Measurements from ENCODE around the gene SDHC. TPM values are rescaled to one million over a fixed set of nuclear protein-coding genes. Genes with fewer than 3 reads are reported as not detected.
A peak's percentile ranks its signal among the peaks of the same experiment; 100 is the strongest.
"Not testable (repeated sequence)": the region's sequence is repeated elsewhere in the genome, so short reads cannot be mapped to it uniquely, and the experiment has no call there.

SDHC gene
- total RNA-seq, 2 experiments from 2014 or later, result 33.0 to 37.2 TPM

DNA sequence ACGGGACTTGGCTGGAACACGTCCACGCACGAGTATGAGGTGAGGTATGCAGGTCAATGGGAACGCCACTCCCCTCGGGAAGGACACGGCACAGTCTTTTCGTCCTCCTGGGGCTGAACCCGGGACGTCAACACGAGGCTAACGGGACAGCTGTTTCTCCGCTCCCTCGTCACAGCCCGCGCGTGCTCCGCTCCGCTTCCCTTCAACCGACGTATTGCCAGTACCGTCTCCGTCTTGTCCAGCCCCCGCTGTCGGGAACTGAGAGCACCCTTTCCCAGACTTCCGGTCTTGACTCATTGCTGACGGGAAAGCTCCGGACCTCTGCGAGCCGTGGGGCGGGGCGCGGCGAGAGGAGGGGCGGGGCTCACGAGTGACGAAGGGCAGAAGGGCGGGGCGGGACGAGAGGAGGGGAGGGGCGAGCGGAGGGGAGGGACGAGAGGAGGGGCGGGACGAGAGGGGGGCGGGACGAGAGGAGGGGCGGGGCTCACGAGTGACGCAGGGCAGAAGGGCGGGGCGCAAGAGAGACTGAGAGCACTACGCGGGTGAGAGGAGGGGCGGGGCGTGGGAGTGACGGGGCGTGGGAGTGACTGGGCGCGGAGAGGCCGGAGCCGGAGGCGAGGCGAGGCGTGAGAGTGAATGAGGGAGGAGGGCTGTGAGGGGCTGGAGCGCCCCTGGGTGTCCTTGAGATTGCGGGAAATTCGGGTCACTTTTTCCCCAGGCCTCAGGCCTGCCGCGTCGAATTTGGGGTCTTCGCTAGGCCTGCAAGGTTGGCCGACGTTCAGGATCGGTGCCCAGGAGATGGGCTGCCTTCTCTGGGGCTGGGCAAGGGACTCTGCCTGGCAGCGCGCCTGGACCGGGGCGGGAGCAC is 75.7 kb downstream of the SDHC start:
- Mint-ChIP-seq H3K36me3 (ENCODE audit: low read depth) (peaks cover 9% of the 10 kb centered on the region), H3K4me3 (peak overlapping the region; percentile 92), H3K9me3 (no peaks in the 10 kb centered on the region), H3K27ac (peak overlapping the region; percentile 97), H3K4me1 (ENCODE audit: low read depth) (peaks cover 45% of the 10 kb centered on the region), H3K27me3 (no peaks in the 10 kb centered on the region)
- no peaks in the 10 kb centered on the region for H3K27me3 ChIP-seq (ENCODE audit: control insufficient read depth in 1 of 2, insufficient read depth in 2 of 2, low read length in 2 of 2)
- DNase-seq (peak; percentile 90 to 98 (median 96)), ATAC-seq (ENCODE audit: poor library complexity) (peak; percentile 86)
- H3K36me3 ChIP-seq (ENCODE audit: insufficient read depth, low read length), result no peaks in the 10 kb centered on the region
- H3K4me1 ChIP-seq (ENCODE audit: insufficient read depth, low read length), result peaks cover 25% of the 10 kb centered on the region
- intact Hi-C loops (cut with DNase I, micrococcal nuclease), result loop anchor here (1.0 to 10.0 kb wide), 7 partner anchors 9 to 1455 kb away; partner anchors contain the start of genes DUSP12 (in 1 of the 2), NDUFS2 (in 1 of the 2) and SDHC (in 1 of the 2)
- ChIA-PET CTCF (interaction anchor here (0.5 to 1.7 kb wide), 4 partner anchors 8 to 400 kb away, joined by 3 to 5 read pairs (median 4); no protein-coding TSS in a partner anchor), POLR2A (interaction anchor here (0.7 to 3.5 kb wide), 16 partner anchors 8 to 359 kb away, joined by 3 to 30 read pairs (median 4); partner anchors contain the start of genes ARHGAP30, B4GALT3, NDUFS2 and SDHC)
- H3K9me3 ChIP-seq (ENCODE audit: control insufficient read depth in 1 of 2, insufficient read depth in 1 of 2, low read length in 2 of 2), result no peaks in the 10 kb centered on the region
- peak overlapping the region; percentile 92 for H3K4me3 ChIP-seq (ENCODE audit: low read length)
- TF ChIP-seq, protein P1, sequence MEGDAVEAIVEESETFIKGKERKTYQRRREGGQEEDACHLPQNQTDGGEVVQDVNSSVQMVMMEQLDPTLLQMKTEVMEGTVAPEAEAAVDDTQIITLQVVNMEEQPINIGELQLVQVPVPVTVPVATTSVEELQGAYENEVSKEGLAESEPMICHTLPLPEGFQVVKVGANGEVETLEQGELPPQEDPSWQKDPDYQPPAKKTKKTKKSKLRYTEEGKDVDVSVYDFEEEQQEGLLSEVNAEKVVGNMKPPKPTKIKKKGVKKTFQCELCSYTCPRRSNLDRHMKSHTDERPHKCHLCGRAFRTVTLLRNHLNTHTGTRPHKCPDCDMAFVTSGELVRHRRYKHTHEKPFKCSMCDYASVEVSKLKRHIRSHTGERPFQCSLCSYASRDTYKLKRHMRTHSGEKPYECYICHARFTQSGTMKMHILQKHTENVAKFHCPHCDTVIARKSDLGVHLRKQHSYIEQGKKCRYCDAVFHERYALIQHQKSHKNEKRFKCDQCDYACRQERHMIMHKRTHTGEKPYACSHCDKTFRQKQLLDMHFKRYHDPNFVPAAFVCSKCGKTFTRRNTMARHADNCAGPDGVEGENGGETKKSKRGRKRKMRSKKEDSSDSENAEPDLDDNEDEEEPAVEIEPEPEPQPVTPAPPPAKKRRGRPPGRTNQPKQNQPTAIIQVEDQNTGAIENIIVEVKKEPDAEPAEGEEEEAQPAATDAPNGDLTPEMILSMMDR (IDR thresholded peaks at IDR 0.05), result no peak
- H3K27ac ChIP-seq (ENCODE audit: low read depth in 1 of 2, low read length in 2 of 2), result peak overlapping the region; percentile 70 to 90

DNA sequence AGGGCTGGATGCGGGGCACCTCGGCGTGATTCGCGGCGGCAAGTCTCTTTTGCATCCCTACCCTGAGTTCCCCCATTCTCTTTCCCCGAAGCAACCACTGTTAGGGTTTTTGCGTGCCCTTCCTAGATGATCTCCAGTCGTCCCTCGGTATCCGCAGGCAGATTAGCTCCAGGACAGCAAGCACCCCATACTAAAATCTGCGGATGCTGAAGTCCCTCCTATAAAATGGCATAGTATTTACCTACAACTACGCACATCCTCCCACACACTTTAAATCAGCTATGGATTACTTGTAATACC is 76.3 kb downstream of the SDHC start:
- CTCF ChIA-PET, result interaction anchor here (1.0 kb wide), 1 partner anchor 9 kb away, joined by 3 read pairs; no protein-coding TSS in a partner anchor

DNA sequence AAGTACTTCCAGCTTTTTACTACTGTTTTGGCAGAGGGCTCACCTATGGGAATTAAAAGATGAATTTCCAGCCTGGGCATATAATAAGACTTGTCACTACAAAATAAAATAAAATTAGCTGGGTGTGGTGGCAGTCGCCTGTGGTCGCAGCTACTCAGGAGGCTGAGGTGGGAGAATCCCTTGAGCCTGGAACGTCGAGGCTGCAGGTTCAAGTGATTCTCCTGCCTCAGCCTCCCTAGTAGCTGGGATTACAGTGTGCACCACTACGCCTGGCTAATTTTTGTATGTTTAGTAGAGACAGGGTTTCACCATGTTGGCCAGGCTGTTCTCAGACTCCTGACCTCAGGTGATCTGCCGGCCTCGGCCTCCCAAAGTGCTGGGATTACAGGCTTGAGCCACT is 77.0 kb downstream of the SDHC start:
- Mint-ChIP-seq H3K27ac (peak overlapping the region; percentile 97), H3K4me3 (peak overlapping the region; percentile 92), H3K4me1 (ENCODE audit: low read depth) (peaks cover 44% of the 10 kb centered on the region)
- not testable (repeated sequence) for H3K27me3 ChIP-seq (ENCODE audit: control insufficient read depth in 1 of 2, insufficient read depth in 2 of 2, low read length in 2 of 2); H3K27me3 Mint-ChIP-seq; H3K36me3 Mint-ChIP-seq (ENCODE audit: low read depth); H3K36me3 ChIP-seq (ENCODE audit: insufficient read depth, low read length); H3K27ac ChIP-seq (ENCODE audit: low read depth in 1 of 2, low read length in 2 of 2); H3K9me3 Mint-ChIP-seq; H3K4me3 ChIP-seq (ENCODE audit: low read length); H3K9me3 ChIP-seq (ENCODE audit: control insufficient read depth in 1 of 2, insufficient read depth in 1 of 2, low read length in 2 of 2); DNase-seq; ATAC-seq (ENCODE audit: poor library complexity)
- POLR2A ChIA-PET, result interaction anchor here (0.7 to 3.5 kb wide), 8 partner anchors 9 to 321 kb away, joined by 3 to 30 read pairs (median 5); partner anchors contain the start of genes ARHGAP30, B4GALT3, NDUFS2 and TOMM40L
- intact Hi-C loops (cut with DNase I, micrococcal nuclease), result loop anchor here (5.0 to 10.0 kb wide), 3 partner anchors 144 to 1456 kb away; partner anchors contain the start of gene DUSP12 (in 1 of the 2)
- peaks cover 23% of the 10 kb centered on the region for H3K4me1 ChIP-seq (ENCODE audit: insufficient read depth, low read length)
- CTCF ChIA-PET, result interaction anchor here (1.0 kb wide), 1 partner anchor 9 kb away, joined by 3 read pairs; no protein-coding TSS in a partner anchor

More for the DNA sequence above, 76.3 kb downstream of the SDHC start:
- intact Hi-C loops (cut with DNase I, micrococcal nuclease), result loop anchor here (1.0 to 10.0 kb wide), 4 partner anchors 9 to 1456 kb away; partner anchors contain the start of gene DUSP12 (in 1 of the 2)
- DNase-seq (peak in 1 of 14 experiments; percentile 45), ATAC-seq (ENCODE audit: poor library complexity) (peak; percentile 21)
- H3K4me1 Mint-ChIP-seq (ENCODE audit: low read depth), result peaks cover 45% of the 10 kb centered on the region
- TF ChIP-seq, protein P1 (IDR thresholded peaks at IDR 0.05), result no peak
- peak overlapping the region; percentile 92 for H3K4me3 Mint-ChIP-seq
- no peaks in the 10 kb centered on the region for H3K9me3 Mint-ChIP-seq
- Histone ChIP-seq H3K27me3 (ENCODE audit: control insufficient read depth in 1 of 2, insufficient read depth in 2 of 2, low read length in 2 of 2) (no peaks in the 10 kb centered on the region), H3K4me1 (ENCODE audit: insufficient read depth, low read length) (peaks cover 25% of the 10 kb centered on the region), H3K36me3 (ENCODE audit: insufficient read depth, low read length) (no peaks in the 10 kb centered on the region), H3K4me3 (ENCODE audit: low read length) (peak overlapping the region; percentile 92), H3K27ac (ENCODE audit: low read depth in 1 of 2, low read length in 2 of 2) (peak overlapping the region; percentile 68 to 75), H3K9me3 (ENCODE audit: control insufficient read depth in 1 of 2, insufficient read depth in 1 of 2, low read length in 2 of 2) (no peaks in the 10 kb centered on the region)
- peak overlapping the region; percentile 97 for H3K27ac Mint-ChIP-seq
- POLR2A ChIA-PET, result interaction anchor here (1.1 to 3.5 kb wide), 11 partner anchors 9 to 345 kb away, joined by 3 to 30 read pairs (median 5); partner anchors contain the start of genes ARHGAP30, B4GALT3, NDUFS2 and TOMM40L
- peaks cover 9% of the 10 kb centered on the region for H3K36me3 Mint-ChIP-seq (ENCODE audit: low read depth)
- no peaks in the 10 kb centered on the region for H3K27me3 Mint-ChIP-seq
